ENCODE data around the gene ORC6. TPM values are rescaled to one million over a fixed set of nuclear protein-coding genes. Genes with fewer than 3 reads are reported as not detected.

ORC6 gene
- total RNA-seq, 1 experiment from 2014 or later: 27.4 TPM

GRCh38 chr16:46715769-46716305 is 26.4 kb downstream of the ORC6 start:
- CTCF ChIA-PET: no interaction called here
- H3K9me2 ChIP-seq (ENCODE audit: insufficient read depth): no peaks in the 10 kb centered on the region
- POLR2A ChIA-PET (ENCODE audit: unreplicated experiment): no interaction called here
- H3F3A ChIP-seq (ENCODE audit: insufficient read depth, low read depth): no peaks in the 10 kb centered on the region
- H2AFZ ChIP-seq: no peak overlapping the region
- no peaks in the 10 kb centered on the region for H3K36me3 ChIP-seq (ENCODE audit: low read depth)
- H3K4me3 ChIP-seq: no peak overlapping the region
- no peak overlapping the region for H3K27ac ChIP-seq
- intact Hi-C loops (cut with micrococcal nuclease; ENCODE audit: unreplicated experiment): no loop called here
- H3K27me3 ChIP-seq (ENCODE audit: insufficient read depth, low read depth): no peaks in the 10 kb centered on the region
- H3K9me3 ChIP-seq (ENCODE audit: insufficient read depth, low read depth): no peaks in the 10 kb centered on the region
- H3K4me1 ChIP-seq (replicated peaks; ENCODE audit: insufficient read depth): no peaks in the 10 kb centered on the region
- TF ChIP-seq CTCF (conservative IDR thresholded peaks at IDR 0.05): no peak
- TF ChIP-seq EZH2 (IDR thresholded peaks at IDR 0.05; ENCODE audit: low read depth): no peak
- no peaks in the 10 kb centered on the region for H3K79me2 ChIP-seq (ENCODE audit: low read depth)
- DNase-seq: no peak
- H4K20me1 ChIP-seq (ENCODE audit: insufficient read depth): no peaks in the 10 kb centered on the region
- no TSS peak for BruUV-seq (replicated peaks)
- no peak overlapping the region for H3K4me2 ChIP-seq

- Histone ChIP-seq H3K36me3 (ENCODE audit: low read depth) (no peaks in the 10 kb centered on the region), H3K27ac (no peak overlapping the region), H2AFZ (no peak overlapping the region), H3K79me2 (ENCODE audit: low read depth) (no peaks in the 10 kb centered on the region), H3K27me3 (ENCODE audit: insufficient read depth, low read depth) (no peaks in the 10 kb centered on the region), H3K9me2 (ENCODE audit: insufficient read depth) (no peaks in the 10 kb centered on the region), H4K20me1 (ENCODE audit: insufficient read depth) (no peaks in the 10 kb centered on the region), H3K4me2 (no peak overlapping the region), H3K4me3 (no peak overlapping the region), H3F3A (ENCODE audit: insufficient read depth, low read depth) (no peaks in the 10 kb centered on the region), H3K9me3 (ENCODE audit: insufficient read depth, low read depth) (no peaks in the 10 kb centered on the region), H3K4me1 (replicated peaks; ENCODE audit: insufficient read depth) (no peaks in the 10 kb centered on the region)
- ChIA-PET POLR2A (ENCODE audit: unreplicated experiment) (no interaction called here), CTCF (no interaction called here)
- DNase-seq: no peak
- TF ChIP-seq EZH2 (IDR thresholded peaks at IDR 0.05; ENCODE audit: low read depth): no peak
- BruUV-seq (replicated peaks): no TSS peak
- intact Hi-C loops (cut with micrococcal nuclease; ENCODE audit: unreplicated experiment): no loop called here
Observed at GRCh38 chr16:46717692-46718091, 28.2 kb downstream of the ORC6 start.

- H2AFZ ChIP-seq: no peak overlapping the region
- H3K4me1 ChIP-seq (replicated peaks; ENCODE audit: insufficient read depth): no peaks in the 10 kb centered on the region
- H4K20me1 ChIP-seq (ENCODE audit: insufficient read depth): no peaks in the 10 kb centered on the region
- DNase-seq: no peak
- H3K4me2 ChIP-seq: no peak overlapping the region
- BruUV-seq (replicated peaks): no TSS peak
- no peaks in the 10 kb centered on the region for H3K9me2 ChIP-seq (ENCODE audit: insufficient read depth)
- H3K36me3 ChIP-seq (ENCODE audit: low read depth): no peaks in the 10 kb centered on the region
- no peak overlapping the region for H3K4me3 ChIP-seq
- no peaks in the 10 kb centered on the region for H3F3A ChIP-seq (ENCODE audit: insufficient read depth, low read depth)
- no peaks in the 10 kb centered on the region for H3K79me2 ChIP-seq (ENCODE audit: low read depth)
- H3K27ac ChIP-seq: no peak overlapping the region
- H3K9me3 ChIP-seq (ENCODE audit: insufficient read depth, low read depth): no peaks in the 10 kb centered on the region
- intact Hi-C loops (cut with micrococcal nuclease; ENCODE audit: unreplicated experiment): no loop called here
- no peaks in the 10 kb centered on the region for H3K27me3 ChIP-seq (ENCODE audit: insufficient read depth, low read depth)
- POLR2A ChIA-PET (ENCODE audit: unreplicated experiment): no interaction called here
- TF ChIP-seq EZH2 (IDR thresholded peaks at IDR 0.05; ENCODE audit: low read depth) (no peak), CTCF (conservative IDR thresholded peaks at IDR 0.05) (no peak)
- CTCF ChIA-PET: no interaction called here
Observed at GRCh38 chr16:46718214-46718613, 28.8 kb downstream of the ORC6 start.

GRCh38 chr16:46719528-46719927 is 30.1 kb downstream of the ORC6 start:
- CTCF ChIA-PET: no interaction called here
- Histone ChIP-seq H3K36me3 (ENCODE audit: low read depth) (no peaks in the 10 kb centered on the region), H3K27me3 (ENCODE audit: insufficient read depth, low read depth) (no peaks in the 10 kb centered on the region), H3K9me2 (ENCODE audit: insufficient read depth) (no peaks in the 10 kb centered on the region), H3F3A (ENCODE audit: insufficient read depth, low read depth) (no peaks in the 10 kb centered on the region), H3K4me2 (no peak overlapping the region), H2AFZ (no peak overlapping the region), H4K20me1 (ENCODE audit: insufficient read depth) (no peaks in the 10 kb centered on the region), H3K27ac (no peak overlapping the region), H3K4me3 (no peak overlapping the region), H3K4me1 (replicated peaks; ENCODE audit: insufficient read depth) (no peaks in the 10 kb centered on the region), H3K79me2 (ENCODE audit: low read depth) (no peaks in the 10 kb centered on the region), H3K9me3 (ENCODE audit: insufficient read depth, low read depth) (no peaks in the 10 kb centered on the region)
- DNase-seq: no peak
- intact Hi-C loops (cut with micrococcal nuclease; ENCODE audit: unreplicated experiment): no loop called here
- BruUV-seq (replicated peaks): no TSS peak
- TF ChIP-seq CTCF (conservative IDR thresholded peaks at IDR 0.05): no peak
- TF ChIP-seq EZH2 (IDR thresholded peaks at IDR 0.05; ENCODE audit: low read depth): no peak
- POLR2A ChIA-PET (ENCODE audit: unreplicated experiment): no interaction called here
